GM21447 (cell line): ENCODE data around the gene FOXI2.

Experiments used
- ATAC-seq: cut with Tn5 transposase; IDR thresholded peaks from one replicate; pipeline ENCODE4 v1.9.1; 2021; ENCODE audit not compliant: unreplicated experiment

The FOXI2 gene

DNA sequence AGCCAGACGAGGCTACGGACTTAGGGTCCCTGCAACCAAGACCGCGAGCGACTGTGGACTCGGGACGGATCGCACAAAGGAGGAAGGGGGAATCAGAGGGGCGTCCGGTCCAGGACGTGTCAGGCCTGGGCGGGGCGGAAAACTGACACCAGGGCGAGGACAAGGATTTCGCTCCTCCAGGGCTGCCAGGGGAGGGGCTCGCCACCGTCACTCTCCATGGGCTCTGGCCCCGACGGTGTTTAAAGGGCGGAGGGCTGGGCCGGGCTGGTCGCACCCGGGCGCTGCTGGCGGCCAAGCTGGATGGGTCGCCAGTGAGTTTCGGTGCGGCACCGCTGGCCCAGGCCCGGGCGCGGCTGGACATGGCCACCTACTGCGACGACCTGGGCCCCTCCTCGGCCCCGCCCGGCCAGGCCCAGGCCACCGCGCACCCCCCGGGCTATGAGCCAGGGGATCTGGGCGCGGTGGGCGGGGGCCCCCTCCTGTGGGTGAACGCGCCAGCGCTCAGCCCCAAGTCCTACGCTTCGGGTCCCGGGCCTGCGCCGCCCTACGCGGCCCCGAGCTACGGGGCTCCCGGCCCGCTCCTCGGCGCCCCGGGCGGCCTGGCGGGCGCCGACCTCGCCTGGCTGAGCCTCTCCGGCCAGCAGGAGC is at the start of gene FOXI2:
FOXI2 (plus strand) TSS at position 271 of the 648 bp plus-strand sequence; CDS start at position 360, 89 bp downstream.
- no peak for ATAC-seq

DNA sequence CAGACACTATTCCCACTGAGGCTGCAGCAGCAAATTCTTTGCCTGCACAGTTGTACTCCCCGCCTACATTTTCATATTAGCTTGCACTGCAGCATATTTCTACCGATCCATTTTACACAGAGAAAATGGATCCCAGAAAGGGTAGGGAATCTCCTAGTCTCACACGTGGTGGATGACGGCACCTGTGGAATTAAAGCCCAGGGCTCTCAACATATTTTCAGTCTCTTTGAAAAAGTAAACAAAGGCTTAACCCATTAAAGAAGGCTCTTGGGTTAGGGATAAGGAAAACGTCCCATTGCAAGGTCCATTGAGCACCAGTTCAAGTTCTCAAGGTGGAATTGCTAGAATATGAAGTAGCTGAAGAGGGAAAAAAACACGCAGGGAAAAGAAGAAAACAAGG is 49.4 kb upstream of the FOXI2 start:
- ATAC-seq = no peak

DNA sequence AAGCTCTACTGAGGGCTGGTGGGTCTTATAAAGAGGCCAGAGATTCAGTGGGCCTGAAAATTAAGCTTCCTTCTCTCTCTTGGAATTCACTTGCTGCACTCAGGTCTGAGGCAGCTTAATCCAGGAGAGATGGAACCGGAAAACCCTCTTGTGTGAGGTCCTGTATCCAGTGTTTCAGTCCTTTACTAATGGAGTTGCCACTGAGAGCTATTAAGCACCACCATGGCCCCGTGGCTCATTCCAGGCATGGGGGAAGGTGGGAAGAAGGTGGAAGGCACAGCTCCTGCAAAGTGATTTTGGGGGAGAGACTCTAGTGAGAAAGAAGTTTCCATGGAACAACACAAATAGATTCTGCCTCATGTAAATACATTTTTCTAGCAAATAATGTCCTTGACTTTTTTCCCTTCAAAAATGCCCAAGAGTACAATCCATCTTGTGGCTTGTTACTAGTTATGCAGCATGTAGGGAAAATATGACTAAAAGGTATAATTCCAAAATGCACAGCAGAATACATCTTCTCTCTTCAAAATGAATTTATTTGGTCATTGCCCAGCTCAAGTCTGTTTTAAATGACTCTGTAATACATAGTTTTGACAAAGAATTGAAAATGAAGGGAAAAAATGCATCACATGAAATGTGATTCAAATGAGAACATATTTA is 46.7 kb upstream of the FOXI2 start:
- no peak for ATAC-seq

DNA sequence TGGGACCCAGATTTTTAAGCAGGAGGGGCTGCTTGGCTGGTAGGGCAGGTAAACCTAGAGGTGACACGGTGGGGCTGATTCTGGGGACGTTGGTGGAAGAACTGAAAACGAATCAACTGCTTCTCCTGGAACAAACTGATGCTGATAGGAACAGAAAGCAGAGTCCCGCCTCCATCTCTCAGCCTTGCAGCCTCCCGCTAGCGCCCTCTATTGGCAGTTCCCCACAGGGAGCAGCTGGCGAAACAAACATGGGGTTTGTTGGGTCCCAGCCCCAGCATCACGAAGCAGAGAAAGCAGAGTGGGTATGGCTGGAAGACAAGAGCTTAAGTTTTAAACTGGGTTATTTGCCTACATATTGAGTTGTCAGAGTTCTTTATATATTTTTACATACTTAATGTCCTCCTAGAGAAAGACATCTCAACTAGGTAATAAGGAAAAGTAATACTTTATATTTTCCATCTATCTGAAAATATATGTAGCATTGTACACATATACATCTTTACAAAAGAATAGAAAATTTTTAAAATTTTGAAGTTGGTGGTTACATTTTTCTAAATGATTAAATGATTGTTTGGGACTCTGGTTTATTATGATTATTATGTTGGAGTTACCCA is 42.3 kb upstream of the FOXI2 start:
- peak; percentile 72 for ATAC-seq

DNA sequence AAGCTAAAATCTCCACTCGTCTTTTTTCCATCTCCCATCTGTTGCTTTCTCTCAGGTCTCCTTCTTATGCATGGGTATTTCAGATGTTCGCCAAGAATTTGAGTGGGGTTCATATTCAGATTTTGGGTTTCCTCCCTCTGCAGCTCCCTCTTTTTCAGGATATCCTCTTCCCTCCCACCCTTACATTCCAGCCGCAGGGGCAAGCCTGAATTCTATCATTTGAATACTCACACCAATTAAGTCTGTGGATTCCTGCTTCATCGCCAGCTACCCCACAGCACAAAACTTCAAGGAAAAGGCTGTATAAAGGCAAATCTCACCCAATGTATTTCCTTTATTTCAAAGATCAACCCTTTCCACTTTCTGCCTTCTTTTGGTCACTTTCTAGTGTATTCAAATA is 41.6 kb upstream of the FOXI2 start:
- ATAC-seq = no peak

DNA sequence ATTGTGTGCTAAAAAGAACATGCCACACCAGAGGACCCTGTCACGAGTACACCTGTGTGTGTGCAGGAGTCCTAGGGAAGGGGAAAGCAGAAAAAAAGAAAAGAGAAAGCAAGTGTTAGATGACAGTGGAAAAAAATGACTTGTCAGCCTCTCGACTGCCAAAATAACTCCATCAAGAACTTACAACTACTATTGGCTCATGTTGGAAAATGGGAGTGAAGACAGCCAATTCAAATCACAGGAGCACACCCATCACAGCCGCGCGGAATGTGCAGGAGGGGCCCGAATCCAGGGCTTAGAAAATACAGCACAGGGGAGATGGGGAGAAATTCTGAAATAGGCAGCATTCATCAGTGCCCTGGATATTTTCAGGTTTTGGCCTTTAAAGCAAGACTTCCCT is 38.1 kb upstream of the FOXI2 start:
- no peak for ATAC-seq

DNA sequence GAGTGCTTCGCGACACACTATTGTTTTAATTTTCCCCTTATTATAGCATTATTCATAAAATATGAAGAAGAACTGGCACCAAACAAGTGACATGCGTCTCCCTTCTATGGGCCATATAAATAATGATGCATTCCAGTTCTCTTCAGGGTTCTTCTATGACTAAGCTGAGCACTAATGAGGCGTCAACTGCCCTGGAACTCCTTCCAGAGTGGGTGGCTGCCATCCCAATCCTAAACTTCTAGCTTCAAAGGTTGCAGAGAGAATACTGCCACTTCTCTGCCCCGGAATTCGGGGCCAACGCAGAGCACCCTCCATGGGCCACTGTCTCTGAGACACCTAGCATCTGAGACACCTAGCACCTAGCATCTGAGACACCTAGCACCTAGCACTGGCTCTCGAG is 37.7 kb upstream of the FOXI2 start:
- no peak for ATAC-seq

DNA sequence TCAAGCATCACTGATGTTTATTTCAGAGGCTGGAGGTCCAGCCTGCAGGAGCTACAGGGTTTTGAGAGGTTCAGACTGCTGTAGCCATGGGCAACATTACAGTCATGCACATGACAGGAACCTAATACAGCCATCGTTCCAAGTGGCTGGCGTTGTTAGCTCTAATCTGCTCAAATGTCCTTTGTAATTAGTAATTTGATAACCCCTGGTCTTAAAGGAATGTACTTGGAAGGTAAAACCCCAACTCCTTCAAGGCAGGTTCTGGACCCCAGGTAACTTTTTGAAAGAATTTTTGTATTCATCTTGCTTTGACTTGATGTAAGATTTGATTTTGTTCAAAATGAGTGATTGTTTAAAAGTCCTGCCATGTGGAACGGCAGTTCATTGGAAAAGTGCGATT is 34.7 kb upstream of the FOXI2 start:
- no peak for ATAC-seq

DNA sequence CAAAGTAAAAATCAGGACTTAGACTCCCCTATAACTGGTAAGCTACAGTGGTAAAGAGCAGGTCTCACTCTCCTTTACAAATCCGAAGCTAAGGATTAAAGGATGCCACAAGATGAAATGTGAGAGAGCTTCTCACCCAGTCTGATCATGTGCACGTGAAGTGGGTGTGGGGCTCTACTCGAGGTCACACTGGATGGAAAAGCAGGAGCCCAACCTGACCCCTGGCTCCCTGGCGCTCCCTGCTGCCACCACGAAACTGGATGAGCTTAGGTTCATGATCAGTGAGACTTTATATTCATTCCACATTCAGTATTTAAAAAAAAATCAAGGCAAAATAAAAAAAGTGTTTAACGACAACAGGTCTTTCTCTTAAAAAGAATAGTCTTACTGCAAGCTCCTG is 21.7 kb upstream of the FOXI2 start:
- ATAC-seq = no peak

DNA sequence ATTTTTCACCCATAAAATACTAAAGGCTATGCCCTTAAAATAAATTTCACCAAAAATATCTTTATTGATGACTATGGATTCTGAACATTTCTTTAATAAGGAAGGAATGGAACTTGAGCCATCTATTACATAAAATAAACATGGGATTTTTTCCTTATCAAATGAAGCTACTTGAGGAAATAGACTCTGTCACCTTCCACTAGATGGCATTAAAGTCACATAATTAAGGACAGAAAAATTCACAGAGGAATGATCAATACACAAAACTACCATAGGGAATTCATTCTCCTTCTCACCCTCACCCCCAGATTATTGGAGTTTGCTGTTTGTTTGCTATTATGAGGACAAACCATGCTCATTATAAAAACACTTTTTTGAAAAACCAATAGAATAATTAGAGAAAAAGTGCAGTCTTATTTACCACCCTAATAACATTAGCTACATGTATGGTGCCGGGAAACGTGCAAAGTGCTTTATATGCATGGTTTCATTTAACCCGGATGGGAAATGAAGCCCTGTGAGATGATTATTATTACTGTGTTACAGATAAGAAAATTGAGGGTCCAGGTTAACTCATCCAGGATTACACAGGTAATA is 21.1 kb upstream of the FOXI2 start:
- no peak for ATAC-seq

DNA sequence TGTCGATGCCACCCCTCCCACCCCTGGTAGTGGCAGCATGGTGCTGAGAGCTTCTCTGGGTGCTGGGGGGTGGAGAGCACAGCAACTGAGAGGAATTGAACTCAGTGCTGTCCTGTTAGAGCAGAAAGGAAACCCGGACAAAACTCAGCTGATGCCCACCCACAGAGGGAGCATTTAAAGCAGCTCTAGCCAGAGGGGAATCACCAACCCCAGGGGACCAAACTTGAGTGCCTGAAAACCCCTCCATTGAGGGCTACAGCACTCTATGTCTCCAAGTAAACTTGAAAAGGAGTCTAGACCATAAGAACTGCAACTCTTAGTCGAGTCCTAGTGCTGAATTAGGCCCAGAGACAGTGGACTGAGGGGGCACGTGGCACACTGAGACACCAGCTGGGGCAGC is 16.8 kb upstream of the FOXI2 start:
- ATAC-seq = peak; percentile 66

DNA sequence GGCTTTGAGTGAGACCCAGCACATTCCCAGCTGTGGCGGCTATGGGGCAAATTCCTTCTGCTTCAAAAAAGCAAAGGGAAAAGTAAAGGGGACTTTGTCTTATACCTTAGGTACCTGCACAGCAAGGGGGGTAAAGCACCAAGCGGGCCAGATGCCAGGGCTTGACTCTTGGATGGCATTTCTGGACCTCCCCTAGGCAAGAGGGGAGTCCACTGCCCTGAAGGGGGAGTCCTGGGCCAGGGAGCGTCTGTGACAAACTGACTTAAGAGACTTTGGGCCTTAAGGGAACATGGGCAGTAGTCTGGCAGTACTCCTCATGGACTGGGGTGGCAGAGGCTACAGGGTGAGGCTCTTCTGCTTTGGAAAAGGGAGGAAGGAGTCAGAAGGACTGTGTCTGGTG is 16.1 kb upstream of the FOXI2 start:
- ATAC-seq = no peak

DNA sequence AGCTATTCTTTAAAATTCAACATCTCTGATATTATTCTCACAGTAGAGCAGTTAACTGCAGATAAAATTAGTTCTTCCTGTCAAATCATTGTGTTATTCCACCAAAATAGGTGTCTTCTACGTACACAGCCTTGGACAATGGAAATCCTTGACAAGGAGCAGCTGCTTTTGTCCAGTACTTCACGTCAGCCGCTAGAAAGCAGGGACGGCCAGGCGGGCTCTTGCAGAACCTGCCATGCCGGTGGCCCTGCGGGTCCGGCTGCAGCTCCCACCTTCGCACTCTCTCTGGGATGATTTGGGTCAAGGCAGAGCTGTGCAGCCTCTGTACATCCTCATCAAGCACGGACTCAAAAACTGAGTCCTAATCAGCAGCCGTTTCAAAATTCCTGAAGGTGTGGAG is 2.2 kb upstream of the FOXI2 start:
- ATAC-seq = no peak

DNA sequence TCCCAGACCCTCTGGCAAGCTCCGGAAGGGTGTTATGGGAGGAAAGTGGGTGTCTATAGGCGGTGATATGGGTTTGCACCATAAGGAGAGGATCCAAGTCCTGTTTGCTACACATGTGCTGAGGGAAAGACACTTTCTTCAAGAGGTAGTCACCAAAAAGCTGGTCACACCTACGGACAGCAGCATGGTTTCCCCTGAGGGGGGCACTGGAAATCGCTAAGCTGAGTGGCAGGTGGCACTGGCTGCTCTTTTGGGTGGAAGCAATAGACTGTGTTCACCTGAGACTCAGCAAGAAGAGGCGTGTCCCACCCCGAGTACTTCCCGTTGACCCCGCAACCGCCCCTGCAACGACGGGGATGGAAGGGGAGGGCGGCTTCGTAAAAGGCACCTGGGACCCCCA is 1.8 kb upstream of the FOXI2 start:
- no peak for ATAC-seq

DNA sequence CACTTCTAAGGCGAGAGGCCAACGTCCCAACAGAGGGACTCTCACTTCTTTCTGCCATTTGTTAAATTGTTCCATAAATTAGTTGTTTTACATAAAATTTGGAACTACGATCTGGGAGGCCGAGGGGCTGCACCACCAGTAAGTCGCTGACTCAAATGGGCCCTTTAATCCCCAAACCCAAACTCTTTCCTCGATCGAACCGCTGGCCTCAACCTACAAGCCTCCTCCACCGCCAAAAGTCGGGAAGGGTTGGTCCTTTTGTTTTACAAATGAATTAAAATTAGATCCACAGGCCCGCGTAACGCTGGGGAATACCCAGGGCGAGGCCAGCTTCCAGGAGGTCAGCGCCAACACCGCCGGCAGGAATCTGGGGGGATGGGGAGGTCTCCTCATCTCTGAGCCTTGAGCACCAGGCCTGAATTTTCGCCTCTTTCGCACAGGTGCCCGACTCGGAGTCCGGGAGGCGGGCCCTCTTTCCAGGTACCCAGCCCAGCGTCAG is 1.2 kb upstream of the FOXI2 start:
- no peak for ATAC-seq

DNA sequence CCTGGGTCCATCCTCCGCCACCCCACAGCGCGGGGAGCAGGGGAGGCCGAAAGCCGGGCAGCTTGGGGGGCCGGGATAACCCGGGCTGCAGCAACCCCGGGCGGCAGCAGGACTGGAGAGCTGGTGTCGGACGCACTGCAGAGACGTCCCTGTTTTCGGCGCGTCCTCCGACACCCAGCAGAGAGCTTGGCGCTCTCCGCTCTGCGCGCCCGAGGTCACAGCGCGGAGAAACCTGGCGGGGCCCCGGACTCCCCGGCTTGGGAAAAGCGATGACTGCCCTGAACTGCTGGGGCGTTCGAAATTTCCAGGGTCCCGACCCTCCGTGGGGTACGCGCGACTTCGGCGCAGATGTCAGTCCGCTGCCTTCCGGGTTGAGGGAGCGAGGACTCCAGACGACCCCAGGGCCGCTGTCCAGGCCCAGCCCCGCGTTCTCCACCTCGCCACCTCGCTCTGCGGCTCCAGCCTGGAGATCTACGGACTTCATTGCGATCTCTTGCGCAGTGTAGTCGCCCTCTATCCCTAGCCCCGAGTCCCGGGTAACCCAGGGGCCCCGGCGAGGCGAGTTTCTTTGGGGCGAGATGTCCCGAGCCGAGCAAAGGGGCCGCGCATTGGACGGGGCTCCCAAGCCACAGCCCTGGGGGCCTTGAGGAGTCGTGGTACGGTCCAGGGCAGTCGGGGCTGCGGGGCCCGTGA is 617 bp upstream of the FOXI2 start:
- ATAC-seq = no peak

DNA sequence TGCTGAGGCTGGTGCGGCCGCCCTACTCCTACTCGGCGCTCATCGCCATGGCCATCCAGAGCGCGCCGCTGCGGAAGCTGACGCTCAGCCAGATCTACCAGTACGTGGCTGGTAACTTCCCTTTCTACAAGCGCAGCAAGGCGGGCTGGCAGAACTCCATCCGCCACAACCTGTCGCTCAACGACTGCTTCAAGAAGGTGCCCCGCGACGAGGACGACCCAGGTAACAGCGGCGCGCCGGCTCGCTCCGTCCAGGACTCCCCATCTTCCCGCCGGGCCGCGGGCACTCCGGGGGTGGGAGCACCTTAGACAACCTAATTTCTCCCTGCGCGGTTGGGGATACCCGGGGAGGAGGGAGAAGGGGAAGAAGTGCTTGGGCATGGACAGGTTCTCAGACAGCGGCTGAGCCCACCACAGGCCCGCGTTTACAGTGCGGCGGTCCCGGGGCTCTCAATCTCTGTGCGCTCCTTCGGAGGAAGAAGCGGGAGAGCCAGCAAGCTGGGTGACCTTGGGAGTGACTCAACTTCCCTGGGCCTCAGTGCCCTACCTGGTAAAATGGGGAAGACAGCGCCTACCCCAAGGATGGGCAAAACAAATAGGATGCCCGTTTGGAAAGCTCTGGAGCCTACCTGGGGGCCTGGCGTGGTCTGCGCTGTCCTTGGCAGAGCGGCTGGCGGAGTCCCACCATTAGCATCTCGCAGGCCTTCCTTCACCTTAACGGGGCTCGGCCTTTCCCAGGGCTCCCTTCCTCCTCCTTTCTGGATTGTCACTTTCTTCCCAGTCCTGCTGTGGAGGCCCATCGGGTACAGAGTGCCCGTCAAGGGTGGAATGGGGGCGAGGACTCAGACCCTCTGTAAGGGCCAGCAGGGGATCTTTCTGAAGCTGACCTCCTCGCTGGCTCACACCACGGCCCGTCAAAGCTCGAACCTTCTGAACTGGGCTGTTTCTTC is 852 bp downstream of the FOXI2 start:
- ATAC-seq = no peak

DNA sequence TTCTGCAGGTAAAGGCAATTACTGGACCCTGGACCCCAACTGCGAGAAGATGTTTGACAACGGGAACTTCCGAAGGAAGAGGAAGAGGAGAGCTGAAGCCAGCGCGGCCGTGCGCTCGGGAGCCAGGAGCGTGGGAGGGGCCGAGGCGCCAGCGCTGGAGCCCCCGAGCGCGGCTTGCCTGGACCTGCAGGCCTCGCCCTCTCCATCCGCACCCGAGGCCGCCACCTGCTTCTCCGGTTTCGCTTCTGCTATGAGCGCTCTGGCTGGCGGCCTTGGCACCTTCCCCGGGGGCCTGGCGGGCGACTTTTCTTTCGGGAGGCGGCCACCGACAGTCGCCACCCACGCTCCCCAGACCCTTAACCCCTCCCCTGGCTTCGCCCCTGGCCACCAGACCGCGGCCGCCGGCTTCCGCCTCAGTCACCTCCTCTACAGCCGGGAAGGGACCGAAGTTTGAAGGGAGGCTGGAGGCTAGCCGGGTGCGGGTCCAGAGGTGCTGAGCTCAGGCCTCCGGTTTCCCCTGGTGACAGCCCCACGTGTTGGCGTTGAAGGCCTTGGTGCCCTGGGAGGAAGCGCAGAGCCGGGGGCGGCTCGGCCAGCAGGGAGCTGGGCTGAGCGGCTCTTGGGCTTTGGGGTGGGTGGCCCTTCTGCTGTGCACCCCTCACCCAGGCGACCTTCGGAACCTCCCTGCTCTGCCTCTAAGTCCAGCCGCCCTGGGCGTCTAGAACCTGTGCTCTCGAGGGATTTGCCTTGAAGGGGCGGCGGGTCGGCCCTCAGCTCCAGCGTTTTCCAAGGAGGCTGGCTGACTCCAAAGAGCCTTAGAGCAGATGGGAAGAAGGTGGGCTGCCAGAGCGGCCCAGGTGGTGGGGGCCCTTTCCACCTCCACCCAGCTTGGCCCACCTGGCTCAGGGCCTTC is 1.8 kb downstream of the FOXI2 start:
- no peak for ATAC-seq

DNA sequence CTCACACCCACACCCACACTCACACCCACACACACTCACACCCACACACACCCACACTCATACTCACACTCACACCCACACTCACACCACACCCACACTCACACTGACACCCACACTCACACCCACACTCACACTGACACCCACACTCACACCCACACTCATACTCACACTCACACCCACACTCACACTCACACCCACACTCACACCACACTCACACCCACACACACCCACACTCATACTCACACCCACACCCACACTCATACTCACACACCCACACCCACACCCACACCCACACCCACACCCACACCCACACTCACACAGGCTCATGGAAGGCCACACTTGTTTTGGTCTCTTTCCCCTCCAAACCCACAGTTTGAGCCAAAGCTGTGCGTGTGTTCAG is 2.9 kb downstream of the FOXI2 start:
- ATAC-seq = no peak
